Measurements from ENCODE around the gene LRP1. TPM values are rescaled to one million over a fixed set of nuclear protein-coding genes. Genes with fewer than 3 reads are reported as not detected.

LRP1 gene
- total and polyA plus RNA-seq, 2 of the 13 experiments (the other 11 are each of a cell fraction or from before 2014, with no cell fraction given): 14.7 to 30.8 TPM

DNA sequence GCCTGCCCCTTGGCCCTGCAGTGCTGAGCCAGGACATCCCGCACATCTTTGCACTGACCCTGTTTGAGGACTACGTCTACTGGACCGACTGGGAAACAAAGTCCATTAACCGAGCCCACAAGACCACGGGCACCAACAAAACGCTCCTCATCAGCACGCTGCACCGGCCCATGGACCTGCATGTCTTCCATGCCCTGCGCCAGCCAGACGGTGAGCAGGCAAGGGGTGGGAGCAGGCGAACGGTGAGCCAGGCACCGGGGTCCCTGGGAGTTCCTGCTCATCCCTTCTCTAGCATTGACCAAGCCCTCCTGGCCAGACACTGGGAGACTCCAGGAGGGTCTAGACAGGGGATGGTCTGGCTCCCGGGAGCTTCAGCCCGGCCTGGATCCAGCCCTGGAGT, 70.9 kb downstream of the LRP1 start:
- in situ Hi-C loops (cut with HindIII; ENCODE audit: extremely low pct_ligation_motif_present, low pct_unique_long_range_greater_than_20kb): no loop called here
- no peaks in the 10 kb centered on the region for H3K27me3 ChIP-seq (ENCODE audit: control insufficient read depth in 1 of 2, insufficient read depth in 2 of 2, low read length in 2 of 2)
- H3K36me3 ChIP-seq (replicated peaks in 1 of 2; ENCODE audit: control insufficient read depth in 1 of 2, insufficient read depth in 2 of 2, low read length in 2 of 2): peaks cover 74 to 95% of the 10 kb centered on the region in 2 experiments
- ATAC-seq (no peak), FAIRE-seq (no peak), DNase-seq (ENCODE audit: low spot score) (no peak)
- H2AFZ ChIP-seq (ENCODE audit: low read length): no peak overlapping the region
- H3K9ac ChIP-seq (ENCODE audit: insufficient read depth, low read depth, low read length): no peak overlapping the region
- intact Hi-C loops (cut with micrococcal nuclease; ENCODE audit: unreplicated experiment): no loop called here
- H3K9me3 ChIP-seq (ENCODE audit: low read length): no peaks in the 10 kb centered on the region
- no peak overlapping the region for H3K27ac ChIP-seq (ENCODE audit: extremely low read length, insufficient read depth, low read length)
- TF ChIP-seq AGO2 (optimal IDR thresholded peaks at IDR 0.05; ENCODE audit: low read depth, low read length) (peak; percentile 35), ZNF337 (CRISPR knock-in tag; IDR thresholded peaks at IDR 0.05; ENCODE audit: borderline replicate concordance, low read depth) (no peak), MEF2D (CRISPR knock-in tag; IDR thresholded peaks at IDR 0.05) (no peak), KLF9 (CRISPR knock-in tag; IDR thresholded peaks at IDR 0.05; ENCODE audit: low read depth) (no peak), ZNF614 (CRISPR knock-in tag; IDR thresholded peaks at IDR 0.05; ENCODE audit: borderline replicate concordance) (no peak), ZNF143 (CRISPR knock-in tag; IDR thresholded peaks at IDR 0.05) (no peak), RBM22 (optimal IDR thresholded peaks at IDR 0.05; ENCODE audit: low read length) (peak; percentile 50), EEA1 (CRISPR knock-in tag; IDR thresholded peaks at IDR 0.05; ENCODE audit: borderline replicate concordance) (no peak), JARID2 (CRISPR knock-in tag; IDR thresholded peaks at IDR 0.05; ENCODE audit: insufficient replicate concordance) (no peak), HNRNPH1 (optimal IDR thresholded peaks at IDR 0.05; ENCODE audit: low read depth, low read length) (no peak), IRX3 (CRISPR knock-in tag; IDR thresholded peaks at IDR 0.05; ENCODE audit: borderline replicate concordance, low read depth) (no peak), ZNF605 (CRISPR knock-in tag; IDR thresholded peaks at IDR 0.05) (no peak), ZSCAN22 (CRISPR knock-in tag; IDR thresholded peaks at IDR 0.05) (no peak), MIER2 (CRISPR knock-in tag; IDR thresholded peaks at IDR 0.05) (no peak)
- TF ChIP-seq, protein P1, sequence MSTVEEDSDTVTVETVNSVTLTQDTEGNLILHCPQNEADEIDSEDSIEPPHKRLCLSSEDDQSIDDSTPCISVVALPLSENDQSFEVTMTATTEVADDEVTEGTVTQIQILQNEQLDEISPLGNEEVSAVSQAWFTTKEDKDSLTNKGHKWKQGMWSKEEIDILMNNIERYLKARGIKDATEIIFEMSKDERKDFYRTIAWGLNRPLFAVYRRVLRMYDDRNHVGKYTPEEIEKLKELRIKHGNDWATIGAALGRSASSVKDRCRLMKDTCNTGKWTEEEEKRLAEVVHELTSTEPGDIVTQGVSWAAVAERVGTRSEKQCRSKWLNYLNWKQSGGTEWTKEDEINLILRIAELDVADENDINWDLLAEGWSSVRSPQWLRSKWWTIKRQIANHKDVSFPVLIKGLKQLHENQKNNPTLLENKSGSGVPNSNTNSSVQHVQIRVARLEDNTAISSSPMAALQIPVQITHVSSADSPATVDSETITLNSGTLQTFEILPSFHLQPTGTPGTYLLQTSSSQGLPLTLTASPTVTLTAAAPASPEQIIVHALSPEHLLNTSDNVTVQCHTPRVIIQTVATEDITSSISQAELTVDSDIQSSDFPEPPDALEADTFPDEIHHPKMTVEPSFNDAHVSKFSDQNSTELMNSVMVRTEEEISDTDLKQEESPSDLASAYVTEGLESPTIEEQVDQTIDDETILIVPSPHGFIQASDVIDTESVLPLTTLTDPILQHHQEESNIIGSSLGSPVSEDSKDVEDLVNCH (CRISPR knock-in tag; IDR thresholded peaks at IDR 0.05): no peak
- TF ChIP-seq, protein P2, sequence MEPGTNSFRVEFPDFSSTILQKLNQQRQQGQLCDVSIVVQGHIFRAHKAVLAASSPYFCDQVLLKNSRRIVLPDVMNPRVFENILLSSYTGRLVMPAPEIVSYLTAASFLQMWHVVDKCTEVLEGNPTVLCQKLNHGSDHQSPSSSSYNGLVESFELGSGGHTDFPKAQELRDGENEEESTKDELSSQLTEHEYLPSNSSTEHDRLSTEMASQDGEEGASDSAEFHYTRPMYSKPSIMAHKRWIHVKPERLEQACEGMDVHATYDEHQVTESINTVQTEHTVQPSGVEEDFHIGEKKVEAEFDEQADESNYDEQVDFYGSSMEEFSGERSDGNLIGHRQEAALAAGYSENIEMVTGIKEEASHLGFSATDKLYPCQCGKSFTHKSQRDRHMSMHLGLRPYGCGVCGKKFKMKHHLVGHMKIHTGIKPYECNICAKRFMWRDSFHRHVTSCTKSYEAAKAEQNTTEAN (CRISPR knock-in tag; conservative IDR thresholded peaks at IDR 0.05): no peak
- TF ChIP-seq, protein P3, sequence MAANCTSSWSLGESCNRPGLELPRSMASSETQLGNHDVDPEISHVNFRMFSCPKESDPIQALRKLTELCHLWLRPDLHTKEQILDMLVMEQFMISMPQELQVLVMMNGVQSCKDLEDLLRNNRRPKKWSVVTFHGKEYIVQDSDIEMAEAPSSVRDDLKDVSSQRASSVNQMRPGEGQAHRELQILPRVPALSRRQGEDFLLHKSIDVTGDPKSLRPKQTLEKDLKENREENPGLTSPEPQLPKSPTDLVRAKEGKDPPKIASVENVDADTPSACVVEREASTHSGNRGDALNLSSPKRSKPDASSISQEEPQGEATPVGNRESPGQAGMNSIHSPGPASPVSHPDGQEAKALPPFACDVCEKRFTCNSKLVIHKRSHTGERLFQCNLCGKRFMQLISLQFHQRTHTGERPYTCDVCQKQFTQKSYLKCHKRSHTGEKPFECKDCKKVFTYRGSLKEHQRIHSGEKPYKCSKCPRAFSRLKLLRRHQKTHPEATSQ (CRISPR knock-in tag; IDR thresholded peaks at IDR 0.05; ENCODE audit: borderline replicate concordance): no peak
- no TSS peak for BruUV-seq (replicated peaks)
- WGBS (ENCODE audit: low lambda C conversion rate): 100% methylated on average over 2 of the region's 15 CpGs
- H3K4me1 ChIP-seq (ENCODE audit: insufficient read depth, low read length): no peaks in the 10 kb centered on the region
- ChIA-PET CTCF (ENCODE audit: low intra/inter-chr PET ratio, low total read pairs) (no interaction called here), POLR2A (interaction anchor here (0.6 kb wide), 1 partner anchor 71 kb away, joined by 3 read pairs; the partner anchor contains the start of gene LRP1)
- no peak overlapping the region for H3K4me2 ChIP-seq (ENCODE audit: low read depth, low read length)
- H4K20me1 ChIP-seq (ENCODE audit: insufficient read depth, low read length): no peaks in the 10 kb centered on the region
- H3K79me2 ChIP-seq (ENCODE audit: insufficient read depth, low read length): no peaks in the 10 kb centered on the region
- no peak overlapping the region for H3K4me3 ChIP-seq (replicated peaks in 1 of 3; ENCODE audit: insufficient read depth in 1 of 3, low read depth in 2 of 3, low read length in 3 of 3)

All from HepG2 (cell line).